Aorta (tissue), 5 donors: ENCODE results near the gene CIPC. TPM values are rescaled to one million over a fixed set of nuclear protein-coding genes. Genes with fewer than 3 reads are reported as not detected.

Source experiments
- ATAC-seq: fragments of 200-7000 bp; cut with Tn5 transposase; one replicate; pipeline ENCODE4 v1.9.1; 2022; ENCODE audit warnings: moderate library complexity; ENCODE audit not compliant: low FRiP score
- DNase-seq, 2 donors: peaks; one replicate each; pipeline ENCODE4 v3.0.0-alpha.2; 2020
- H3K27ac ChIP-seq, 2 donors: one replicate each; pipeline ENCODE4 v1.5.1; 2013; ENCODE audit warnings: low read length in 2 of 2, mild to moderate bottlenecking in 2 of 2, moderate library complexity in 2 of 2, control low read depth in 1 of 2, inconsistent platforms in 1 of 2, low read depth in 1 of 2
- H3K27me3 ChIP-seq, 2 donors: one replicate each; pipeline ENCODE4 v1.6.1; 2013; ENCODE audit warnings: control low read depth in 1 of 2, low read length in 1 of 2, mild to moderate bottlenecking in 1 of 2, moderate library complexity in 1 of 2; ENCODE audit not compliant: insufficient read depth in 2 of 2, control insufficient read depth in 1 of 2
- H3K36me3 ChIP-seq, 2 donors: one replicate each; pipeline ENCODE4 v1.6.1; 2013; ENCODE audit warnings: control low read depth in 1 of 2, low read length in 1 of 2, mild to moderate bottlenecking in 1 of 2; ENCODE audit not compliant: insufficient read depth in 2 of 2, control insufficient read depth in 1 of 2
- H3K4me1 ChIP-seq, 2 donors: one replicate each; pipeline ENCODE4 v1.6.1; 2013; ENCODE audit warnings: low read length in 2 of 2, control low read depth in 1 of 2, mild to moderate bottlenecking in 1 of 2, moderate library complexity in 1 of 2; ENCODE audit not compliant: insufficient read depth in 2 of 2, control insufficient read depth in 1 of 2
- H3K4me3 ChIP-seq, 2 donors: one replicate each; pipeline ENCODE4 v1.5.1; 2013; ENCODE audit warnings: low read length in 2 of 2, control low read depth in 1 of 2, mild to moderate bottlenecking in 1 of 2
- H3K9me3 ChIP-seq: one replicate; pipeline ENCODE4 v1.6.1; 2013; ENCODE audit warnings: mild to moderate bottlenecking, low read length; ENCODE audit not compliant: control insufficient read depth
- WGBS, 2 donors: extraction: QIAGEN DNeasy Blood & Tissue Kit; methylation state at CpG; one replicate each; pipeline ENCODE4 v1.1.7; 2013; 5-methylcytosine and 5-hydroxymethylcytosine counted together
- intact Hi-C, 2 donors: fragments of 100-400 bp; cut with DNase I; formaldehyde crosslinking; loops; one replicate each; pipeline versions ENCODE4 v1.14.2 to v1.15.0; 2022
- polyA plus RNA-seq, 2 donors: library from polyadenylated mRNA; stranded (reverse); fragments of 200-250 nt; gene quantifications; one replicate each; pipeline ENCODE4 v1.2.3, GENCODE V29; 2013
- total RNA-seq, 2 donors: library from RNA; stranded (reverse); fragmentation: NEBNext Ultra II Directional; extraction: Animal tissue kit (Norgen Biotek cat#: 25700); gene quantifications; one replicate each; pipeline ENCODE4 v1.2.1, GENCODE V29; 2021
- donor health status: healthy with polysubstance abuse.
- donor health status: Bipolar disorder and iron deficiency.
- donor health status: DM: no; HTN: no; CAD: no.
- donor health status: DM: no; HTN: no; CAD: no.
- donor health status: DM: yes; HTN: yes; CAD: no.

The CIPC gene
- total and polyA plus RNA-seq, 4 donors: 8.1 to 24.4 (median 17.0) TPM

- 59 to 77% methylated on average over 3 of the region's 3 CpGs for WGBS, 2 donors
- H3K36me3 ChIP-seq: no peaks in the 10 kb centered on the region
- H3K4me1 ChIP-seq: no peaks in the 10 kb centered on the region
- no peak overlapping the region for H3K27ac ChIP-seq
- ATAC-seq: no peak
- H3K9me3 ChIP-seq: peaks cover 3% of the 10 kb centered on the region
- H3K4me3 ChIP-seq: no peak overlapping the region
- no peaks in the 10 kb centered on the region for H3K27me3 ChIP-seq
- DNase-seq: no peak
- intact Hi-C loops: no loop called here
Observed at GRCh38 chr14:77083082-77083481, 15.0 kb upstream of the CIPC start.

DNA sequence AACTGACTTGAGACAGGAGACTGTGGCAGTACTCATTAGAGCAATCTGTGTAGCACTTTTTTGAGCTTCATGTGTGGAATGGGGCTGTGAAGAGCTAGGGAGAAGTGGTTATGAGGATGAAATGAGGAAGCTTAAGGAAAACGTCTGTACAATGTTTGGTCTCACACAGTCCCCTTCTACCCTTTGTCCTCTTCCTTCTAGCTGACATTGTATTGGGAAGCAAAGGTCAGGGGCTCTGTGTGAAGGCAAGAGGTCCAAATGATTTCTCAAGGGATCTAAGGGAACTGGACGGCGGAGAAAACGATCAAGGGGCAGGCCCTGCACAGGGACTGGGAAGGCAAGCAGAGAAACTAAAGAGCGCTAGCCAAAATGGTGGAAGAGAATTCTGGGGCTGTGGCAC lies 13.1 kb upstream of the CIPC start:
- H3K36me3 ChIP-seq: no peaks in the 10 kb centered on the region
- intact Hi-C loops: no loop called here
- no peaks in the 10 kb centered on the region for H3K4me1 ChIP-seq
- ATAC-seq (no peak), DNase-seq (no peak)
- H3K27ac ChIP-seq: no peak overlapping the region
- peaks cover under 1% of the 10 kb centered on the region for H3K9me3 ChIP-seq
- WGBS, 2 donors: 59 to 66% methylated on average over 5 of the region's 5 CpGs
- no peak overlapping the region for H3K4me3 ChIP-seq
- no peaks in the 10 kb centered on the region for H3K27me3 ChIP-seq

DNA sequence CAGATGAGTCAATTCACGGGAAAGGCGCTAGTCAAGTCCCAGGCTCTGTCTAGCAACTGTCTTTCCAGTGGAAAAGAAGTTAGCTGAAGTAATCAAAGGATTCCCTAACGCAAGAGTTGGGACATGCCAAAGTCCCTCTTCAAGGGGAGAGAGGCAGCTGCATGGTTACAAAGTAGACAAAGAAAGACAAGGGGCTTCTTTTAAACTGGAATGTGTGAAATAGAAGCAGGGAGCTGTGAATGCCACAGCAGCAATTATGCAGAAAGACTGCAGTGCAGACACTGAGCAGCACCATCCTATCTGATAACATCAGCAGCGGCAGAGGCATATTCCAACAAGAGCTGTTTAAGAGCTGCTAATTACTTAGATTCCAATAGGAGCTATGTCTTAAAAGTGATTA lies 12.5 kb upstream of the CIPC start:
- H3K4me3 ChIP-seq: no peak overlapping the region
- H3K9me3 ChIP-seq: no peaks in the 10 kb centered on the region
- H3K27me3 ChIP-seq: no peaks in the 10 kb centered on the region
- no peak overlapping the region for H3K27ac ChIP-seq
- H3K4me1 ChIP-seq: no peaks in the 10 kb centered on the region
- DNase-seq (no peak), ATAC-seq (no peak)
- H3K36me3 ChIP-seq: no peaks in the 10 kb centered on the region
- intact Hi-C loops: no loop called here
- 82 to 86% methylated on average over 4 of the region's 4 CpGs for WGBS, 2 donors

GRCh38 chr14:77086017-77086727 lies 11.9 kb upstream of the CIPC start:
- Histone ChIP-seq H3K27ac (no peak overlapping the region), H3K36me3 (no peaks in the 10 kb centered on the region), H3K4me3 (no peak overlapping the region), H3K9me3 (no peaks in the 10 kb centered on the region), H3K4me1 (no peaks in the 10 kb centered on the region), H3K27me3 (no peaks in the 10 kb centered on the region)
- no peak for DNase-seq
- intact Hi-C loops: no loop called here
- ATAC-seq: no peak
- WGBS, 2 donors: 96 to 99% methylated on average over 3 of the region's 3 CpGs

GRCh38 chr14:77086951-77087350 lies 11.1 kb upstream of the CIPC start:
- Histone ChIP-seq H3K4me3 (no peak overlapping the region), H3K36me3 (no peaks in the 10 kb centered on the region), H3K9me3 (no peaks in the 10 kb centered on the region), H3K27me3 (no peaks in the 10 kb centered on the region), H3K4me1 (no peaks in the 10 kb centered on the region), H3K27ac (no peak overlapping the region)
- no peak for ATAC-seq
- WGBS, 2 donors: 90% methylated on average over 5 to 6 of the region's 6 CpGs
- no peak for DNase-seq
- intact Hi-C loops: no loop called here

GRCh38 chr14:77087631-77088030 lies 10.4 kb upstream of the CIPC start:
- WGBS, 2 donors: 75 to 78% methylated on average over 3 of the region's 3 CpGs
- H3K36me3 ChIP-seq: no peaks in the 10 kb centered on the region
- ATAC-seq (no peak), DNase-seq (no peak)
- no peaks in the 10 kb centered on the region for H3K4me1 ChIP-seq
- intact Hi-C loops: no loop called here
- no peaks in the 10 kb centered on the region for H3K9me3 ChIP-seq
- no peak overlapping the region for H3K27ac ChIP-seq
- no peaks in the 10 kb centered on the region for H3K27me3 ChIP-seq
- no peak overlapping the region for H3K4me3 ChIP-seq

DNA sequence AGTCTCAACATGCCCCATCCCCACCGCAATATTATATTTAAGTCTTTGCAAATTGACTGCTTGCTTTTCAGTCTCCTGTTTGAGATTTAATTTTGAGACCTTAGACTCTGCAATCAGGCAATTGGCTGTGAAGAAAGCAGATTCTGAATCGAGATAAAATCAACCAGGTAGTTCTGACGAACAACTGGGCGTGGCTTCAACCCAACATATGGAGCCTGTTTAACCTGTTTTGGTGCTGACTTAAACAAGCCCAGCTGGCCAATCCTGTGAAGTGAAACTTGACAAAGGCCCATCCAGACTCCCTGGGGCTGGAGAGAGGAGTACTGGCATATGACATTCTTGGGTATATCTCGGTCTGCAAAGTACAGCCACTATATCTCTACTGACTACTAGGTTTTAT lies 9.8 kb upstream of the CIPC start:
- no peak overlapping the region for H3K27ac ChIP-seq
- H3K36me3 ChIP-seq: no peaks in the 10 kb centered on the region
- ATAC-seq (no peak), DNase-seq (no peak)
- no peaks in the 10 kb centered on the region for H3K27me3 ChIP-seq
- no peaks in the 10 kb centered on the region for H3K9me3 ChIP-seq
- H3K4me3 ChIP-seq: no peak overlapping the region
- H3K4me1 ChIP-seq: no peaks in the 10 kb centered on the region
- intact Hi-C loops: no loop called here
- 75 to 78% methylated on average over 5 of the region's 5 CpGs for WGBS, 2 donors

DNA sequence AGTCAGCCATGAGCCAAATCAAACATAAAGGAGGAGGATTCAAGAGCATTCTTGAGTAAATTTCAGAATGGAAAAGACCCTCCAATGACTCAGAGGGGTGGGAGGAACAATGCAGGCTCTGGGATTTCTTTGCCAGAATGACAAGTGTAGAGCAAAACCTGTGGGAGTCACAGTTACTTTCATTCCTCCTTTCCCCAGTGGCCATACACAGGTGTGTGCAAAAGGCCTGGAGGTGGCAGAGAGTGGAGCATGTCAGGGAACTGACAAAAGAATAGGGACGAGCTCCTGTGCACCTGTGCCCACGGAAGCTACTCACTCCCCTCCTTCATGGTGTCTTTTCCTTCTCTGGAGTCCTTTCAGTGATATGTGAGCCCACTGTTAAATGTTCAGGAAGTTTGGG lies 9.4 kb upstream of the CIPC start:
- H3K27me3 ChIP-seq: no peaks in the 10 kb centered on the region
- no peak overlapping the region for H3K27ac ChIP-seq
- H3K4me3 ChIP-seq: no peak overlapping the region
- whole genome bisulfite sequencing, 2 donors: 88% methylated on average over 2 of the region's 2 CpGs
- DNase-seq (no peak), ATAC-seq (no peak)
- no peaks in the 10 kb centered on the region for H3K4me1 ChIP-seq
- H3K9me3 ChIP-seq: no peaks in the 10 kb centered on the region
- intact Hi-C loops: no loop called here
- H3K36me3 ChIP-seq: no peaks in the 10 kb centered on the region

DNA sequence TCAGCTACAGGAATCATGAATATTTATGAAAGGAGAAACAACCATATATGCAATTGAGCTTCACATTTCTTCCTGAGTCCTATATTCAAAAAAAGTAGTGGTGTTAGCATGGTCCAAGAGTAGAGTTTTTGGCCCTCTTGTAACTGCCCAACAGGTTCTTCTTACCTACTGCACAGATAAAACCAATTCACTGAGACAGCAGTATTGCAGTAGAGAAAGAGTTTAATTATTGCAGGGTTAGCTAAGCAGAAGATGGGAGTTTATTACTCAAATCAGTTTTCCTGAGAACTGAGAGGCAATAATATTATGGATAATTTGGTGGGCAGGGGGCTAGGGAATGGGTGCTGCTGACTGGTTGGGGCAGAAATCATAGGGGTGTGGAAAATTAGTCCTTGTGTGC lies 6.5 kb upstream of the CIPC start:
- Histone ChIP-seq H3K27ac (no peak overlapping the region), H3K27me3 (no peaks in the 10 kb centered on the region), H3K9me3 (no peaks in the 10 kb centered on the region), H3K4me1 (no peaks in the 10 kb centered on the region), H3K4me3 (no peak overlapping the region), H3K36me3 (no peaks in the 10 kb centered on the region)
- DNase-seq: no peak
- no peak for ATAC-seq
- intact Hi-C loops: no loop called here
